DMS53 (cell line): ENCODE data around the gene PPFIA2.

Experiments
- DNase-seq: peaks from one replicate; lab custom pipeline; 2025; lab: John Stamatoyannopoulos, UW

The PPFIA2 gene

GRCh38 chr12:81546811-81547210 is 212.3 kb downstream of the PPFIA2 start:
- DNase-seq, result no peak

GRCh38 chr12:81543621-81544139 is 215.5 kb downstream of the PPFIA2 start:
- DNase-seq, result no peak

GRCh38 chr12:81542065-81543010 is 216.8 kb downstream of the PPFIA2 start:
- DNase-seq, result no peak

- DNase-seq, result no peak
These were observed 218.0 kb downstream of the PPFIA2 start for GRCh38 chr12:81541121-81541520.

GRCh38 chr12:81539279-81539678 is 219.9 kb downstream of the PPFIA2 start:
- no peak for DNase-seq

- DNase-seq, result no peak
These were observed 226.1 kb downstream of the PPFIA2 start for GRCh38 chr12:81533054-81533453.

- peak; percentile 17 for DNase-seq
These were observed 228.8 kb downstream of the PPFIA2 start for GRCh38 chr12:81530352-81530751.

GRCh38 chr12:81520064-81520945 is 238.8 kb downstream of the PPFIA2 start:
- DNase-seq, result peak; percentile 86

- peak; percentile 94 for DNase-seq
These were observed 240.5 kb downstream of the PPFIA2 start for GRCh38 chr12:81518638-81519037.

- peak; percentile 19 for DNase-seq
These were observed 241.9 kb downstream of the PPFIA2 start for GRCh38 chr12:81517296-81517695.

GRCh38 chr12:81502912-81503695 is 256.0 kb downstream of the PPFIA2 start:
- DNase-seq, result peak; percentile 78

- DNase-seq, result no peak
These were observed 258.4 kb downstream of the PPFIA2 start for GRCh38 chr12:81500788-81501187.

GRCh38 chr12:81499809-81500208 is 259.3 kb downstream of the PPFIA2 start:
- peak; percentile 40 for DNase-seq

GRCh38 chr12:81492131-81492720 is 266.9 kb downstream of the PPFIA2 start:
- no peak for DNase-seq

- no peak for DNase-seq
These were observed 286.2 kb downstream of the PPFIA2 start for GRCh38 chr12:81472934-81473333.

- no peak for DNase-seq
These were observed 288.2 kb downstream of the PPFIA2 start for GRCh38 chr12:81470923-81471322.

- peak; percentile 16 for DNase-seq
These were observed 290.9 kb downstream of the PPFIA2 start for GRCh38 chr12:81468206-81468605.

- no peak for DNase-seq
These were observed 293.3 kb downstream of the PPFIA2 start for GRCh38 chr12:81465876-81466275.

- no peak for DNase-seq
These were observed 294.0 kb downstream of the PPFIA2 start for GRCh38 chr12:81465191-81465590.

GRCh38 chr12:81461163-81461562 is 298.0 kb downstream of the PPFIA2 start:
- peak; percentile 23 for DNase-seq
